Measurements from ENCODE around the gene HES4. TPM values are rescaled to one million over a fixed set of nuclear protein-coding genes. Genes with fewer than 3 reads are reported as not detected.
A peak's percentile ranks its signal among the peaks of the same experiment; 100 is the strongest.

The HES4 gene
- total RNA-seq, 1 donor from 2014 or later: 37.6 TPM

- no peak for DNase-seq (ENCODE audit: extremely low spot score, unreplicated experiment)
- Mint-ChIP-seq H3K27me3 (peaks cover 15% of the 10 kb centered on the region), H3K4me3 (peak overlapping the region; percentile 77), H3K27ac (peak overlapping the region; percentile 90), H3K36me3 (no peaks in the 10 kb centered on the region), H3K4me1 (ENCODE audit: unreplicated experiment) (peaks cover 15% of the 10 kb centered on the region), H3K9me3 (no peaks in the 10 kb centered on the region)
- no peak for TF ChIP-seq CTCF (conservative IDR thresholded peaks at IDR 0.05)
Measured at GRCh38 chr1:1004780-1005697, 5.1 kb upstream of the HES4 start.

GRCh38 chr1:1004420-1004779, 4.5 kb upstream of the HES4 start:
- TF ChIP-seq CTCF (conservative IDR thresholded peaks at IDR 0.05): no peak
- no peak for DNase-seq (ENCODE audit: extremely low spot score, unreplicated experiment)
- Mint-ChIP-seq H3K27ac (peak overlapping the region; percentile 90), H3K4me3 (peak overlapping the region; percentile 77), H3K27me3 (peaks cover 15% of the 10 kb centered on the region), H3K36me3 (no peaks in the 10 kb centered on the region), H3K9me3 (no peaks in the 10 kb centered on the region), H3K4me1 (ENCODE audit: unreplicated experiment) (peaks cover 15% of the 10 kb centered on the region)

- DNase-seq (ENCODE audit: extremely low spot score, unreplicated experiment): no peak
- Mint-ChIP-seq H3K27me3 (peaks cover 15% of the 10 kb centered on the region), H3K9me3 (no peaks in the 10 kb centered on the region), H3K36me3 (no peaks in the 10 kb centered on the region), H3K4me1 (ENCODE audit: unreplicated experiment) (peaks cover 15% of the 10 kb centered on the region), H3K27ac (no peak overlapping the region), H3K4me3 (peak overlapping the region; percentile 52)
- TF ChIP-seq CTCF (conservative IDR thresholded peaks at IDR 0.05): no peak
Measured at GRCh38 chr1:1003618-1004419, 3.9 kb upstream of the HES4 start.

- H3K27ac Mint-ChIP-seq: peak overlapping the region; percentile 95
- no peak for TF ChIP-seq CTCF (conservative IDR thresholded peaks at IDR 0.05)
- H3K9me3 Mint-ChIP-seq: no peaks in the 10 kb centered on the region
- H3K4me1 Mint-ChIP-seq (ENCODE audit: unreplicated experiment): peaks cover 15% of the 10 kb centered on the region
- peak overlapping the region; percentile 91 for H3K4me3 Mint-ChIP-seq
- no peak for DNase-seq (ENCODE audit: extremely low spot score, unreplicated experiment)
- H3K27me3 Mint-ChIP-seq: peaks cover 22% of the 10 kb centered on the region
- no peaks in the 10 kb centered on the region for H3K36me3 Mint-ChIP-seq
Measured at GRCh38 chr1:1001057-1001783, 1.3 kb upstream of the HES4 start.

- no peak for TF ChIP-seq CTCF (conservative IDR thresholded peaks at IDR 0.05)
- Mint-ChIP-seq H3K4me3 (peak overlapping the region; percentile 91), H3K36me3 (no peaks in the 10 kb centered on the region), H3K27me3 (peaks cover 26% of the 10 kb centered on the region), H3K27ac (peak overlapping the region; percentile 95), H3K4me1 (ENCODE audit: unreplicated experiment) (peaks cover 19% of the 10 kb centered on the region), H3K9me3 (no peaks in the 10 kb centered on the region)
- peak; percentile 92 for DNase-seq (ENCODE audit: extremely low spot score, unreplicated experiment)
Measured at GRCh38 chr1:1000357-1001056, 610 bp upstream of the HES4 start.

Data from type B pancreatic cell (in vitro differentiated cells).